Calu3 (cell line): ENCODE data around the gene SLC52A3. TPM values are rescaled to one million over a fixed set of nuclear protein-coding genes. Genes with fewer than 3 reads are reported as not detected.
"Not testable (repeated sequence)": the region's sequence is repeated elsewhere in the genome, so short reads cannot be mapped to it uniquely, and the experiment has no call there.

Experiments
- BruUV-seq: library from RNA; stranded (reverse); fragments of 400-500 nt; replicated peaks from 2 replicates; lab custom pipeline; 2021; lab: Mats Ljungman, UMichigan
- CTCF ChIA-PET: fragments of 300-600 bp; sonication (Branson Sonifier 250); formaldehyde crosslinking; loops from one replicate; lab custom pipeline; 2022; ENCODE audit warnings: antibody characterized with exemption; lab: Charles Lee
- DNase-seq: peaks from one replicate; pipeline ENCODE4 v3.0.0; 2022
- H3K27ac Mint-ChIP-seq: one replicate; pipeline ENCODE4 v1.8.0; 2022; ENCODE audit warnings: mixed read lengths; ENCODE audit not compliant: unreplicated experiment
- H3K27me3 Mint-ChIP-seq: one replicate; pipeline ENCODE4 v1.8.0; 2022; ENCODE audit warnings: mixed read lengths; ENCODE audit not compliant: unreplicated experiment
- H3K36me3 Mint-ChIP-seq: one replicate; pipeline ENCODE4 v1.8.0; 2022; ENCODE audit warnings: mild to moderate bottlenecking, moderate library complexity, mixed read lengths; ENCODE audit not compliant: insufficient read depth, unreplicated experiment
- H3K4me1 Mint-ChIP-seq: one replicate; pipeline ENCODE4 v1.8.0; 2022; ENCODE audit warnings: mild to moderate bottlenecking, low read depth, mixed read lengths; ENCODE audit not compliant: unreplicated experiment
- H3K4me3 Mint-ChIP-seq: one replicate; pipeline ENCODE4 v1.8.0; 2022; ENCODE audit warnings: mild to moderate bottlenecking, low read depth, moderate library complexity, mixed read lengths; ENCODE audit not compliant: unreplicated experiment
- H3K9me3 Mint-ChIP-seq: one replicate; pipeline ENCODE4 v1.8.0; 2022; ENCODE audit warnings: low read depth, mixed read lengths; ENCODE audit not compliant: unreplicated experiment
- intact Hi-C: fragments of 100-400 bp; cut with micrococcal nuclease; formaldehyde crosslinking; loops from one replicate; pipeline ENCODE4 v1.10.0; 2022; ENCODE audit not compliant: unreplicated experiment
- total RNA-seq: library from RNA; stranded (reverse); gene quantifications from 2 replicates; pipeline ENCODE4 v1.2.3, GENCODE V29; 2022
- TF ChIP-seq, protein P1 (sequence below): fragments of 200-600 bp; IDR thresholded peaks from one replicate; pipeline ENCODE4 v1.8.0; 2022; ENCODE audit warnings: antibody characterized with exemption; ENCODE audit not compliant: unreplicated experiment

The SLC52A3 gene
- total RNA-seq, 1 experiment from 2014 or later, result 11.1 TPM

- CTCF ChIA-PET, result no interaction called here
- Mint-ChIP-seq H3K4me3 (no peak overlapping the region), H3K27ac (no peak overlapping the region), H3K36me3 (no peaks in the 10 kb centered on the region), H3K27me3 (peaks cover 18% of the 10 kb centered on the region), H3K9me3 (peaks cover 7% of the 10 kb centered on the region), H3K4me1 (no peaks in the 10 kb centered on the region)
- intact Hi-C loops, result no loop called here
- DNase-seq, result no peak
- BruUV-seq, result no TSS peak
- TF ChIP-seq, protein P1, sequence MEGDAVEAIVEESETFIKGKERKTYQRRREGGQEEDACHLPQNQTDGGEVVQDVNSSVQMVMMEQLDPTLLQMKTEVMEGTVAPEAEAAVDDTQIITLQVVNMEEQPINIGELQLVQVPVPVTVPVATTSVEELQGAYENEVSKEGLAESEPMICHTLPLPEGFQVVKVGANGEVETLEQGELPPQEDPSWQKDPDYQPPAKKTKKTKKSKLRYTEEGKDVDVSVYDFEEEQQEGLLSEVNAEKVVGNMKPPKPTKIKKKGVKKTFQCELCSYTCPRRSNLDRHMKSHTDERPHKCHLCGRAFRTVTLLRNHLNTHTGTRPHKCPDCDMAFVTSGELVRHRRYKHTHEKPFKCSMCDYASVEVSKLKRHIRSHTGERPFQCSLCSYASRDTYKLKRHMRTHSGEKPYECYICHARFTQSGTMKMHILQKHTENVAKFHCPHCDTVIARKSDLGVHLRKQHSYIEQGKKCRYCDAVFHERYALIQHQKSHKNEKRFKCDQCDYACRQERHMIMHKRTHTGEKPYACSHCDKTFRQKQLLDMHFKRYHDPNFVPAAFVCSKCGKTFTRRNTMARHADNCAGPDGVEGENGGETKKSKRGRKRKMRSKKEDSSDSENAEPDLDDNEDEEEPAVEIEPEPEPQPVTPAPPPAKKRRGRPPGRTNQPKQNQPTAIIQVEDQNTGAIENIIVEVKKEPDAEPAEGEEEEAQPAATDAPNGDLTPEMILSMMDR, result no peak
These were observed 37.4 kb upstream of the SLC52A3 start for GRCh38 chr20:805713-806112.

DNA sequence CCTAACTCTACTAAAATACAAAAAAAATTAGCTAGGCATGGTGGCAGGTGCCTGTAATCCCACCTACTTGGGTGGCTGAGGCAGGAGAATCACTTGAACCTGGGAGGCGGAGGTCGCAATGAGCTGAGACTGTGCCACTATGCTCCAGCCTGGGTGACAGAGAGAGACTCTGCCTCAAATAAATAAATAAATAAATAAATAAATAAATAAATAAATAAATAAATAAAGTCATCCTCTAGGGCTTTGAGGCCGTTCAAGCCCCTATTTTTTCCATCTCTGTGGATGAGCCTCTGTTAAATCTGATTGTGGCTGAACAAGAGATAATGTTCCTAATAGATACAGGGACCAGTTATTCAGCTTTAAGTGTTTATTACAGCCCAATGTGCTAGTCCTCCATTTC, 33.4 kb upstream of the SLC52A3 start:
- Mint-ChIP-seq H3K36me3 (no peaks in the 10 kb centered on the region), H3K4me1 (no peaks in the 10 kb centered on the region), H3K4me3 (no peak overlapping the region), H3K27me3 (peaks cover 23% of the 10 kb centered on the region), H3K27ac (no peak overlapping the region), H3K9me3 (peaks cover 7% of the 10 kb centered on the region)
- TF ChIP-seq, protein P1, result no peak
- BruUV-seq, result no TSS peak
- CTCF ChIA-PET, result no interaction called here
- intact Hi-C loops, result no loop called here
- DNase-seq, result no peak

GRCh38 chr20:800026-800425, 31.7 kb upstream of the SLC52A3 start:
- H3K4me1 Mint-ChIP-seq, DNase-seq, H3K36me3 Mint-ChIP-seq, H3K4me3 Mint-ChIP-seq, intact Hi-C loops, CTCF ChIA-PET, H3K27ac Mint-ChIP-seq, H3K9me3 Mint-ChIP-seq, BruUV-seq: not testable (repeated sequence)
- H3K27me3 Mint-ChIP-seq, result peaks cover 23% of the 10 kb centered on the region

DNA sequence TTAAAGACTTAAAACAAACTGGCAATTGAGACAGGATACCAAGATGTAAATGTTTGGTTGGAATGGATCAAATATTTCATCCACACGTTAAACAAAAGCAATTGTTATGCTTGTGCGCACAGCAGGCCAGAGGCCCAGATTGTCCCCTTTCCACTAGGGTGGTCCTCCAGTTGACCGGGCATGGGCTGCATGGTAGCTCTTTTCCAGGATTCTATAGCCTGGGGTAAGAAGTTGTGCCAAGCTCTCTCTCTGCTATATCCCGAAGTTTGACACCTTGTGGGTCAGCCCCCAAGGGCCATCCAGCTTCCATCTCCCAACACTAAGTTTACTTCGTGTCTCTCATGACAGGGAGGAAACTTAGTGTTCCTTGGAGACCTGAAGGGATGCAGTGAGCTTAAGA, 30.4 kb upstream of the SLC52A3 start:
- H3K36me3 Mint-ChIP-seq, intact Hi-C loops, H3K4me1 Mint-ChIP-seq, BruUV-seq, H3K4me3 Mint-ChIP-seq, H3K9me3 Mint-ChIP-seq, DNase-seq, H3K27ac Mint-ChIP-seq: not testable (repeated sequence)
- CTCF ChIA-PET, result interaction anchor here (0.6 kb wide), 1 partner anchor 153 kb away, joined by 3 read pairs; no protein-coding TSS in a partner anchor
- H3K27me3 Mint-ChIP-seq, result peaks cover 35% of the 10 kb centered on the region

GRCh38 chr20:796921-797320, 28.6 kb upstream of the SLC52A3 start:
- TF ChIP-seq, protein P1, result no peak
- intact Hi-C loops, result no loop called here
- peaks cover 53% of the 10 kb centered on the region for H3K27me3 Mint-ChIP-seq

More at GRCh38 chr20:796921-797320, 28.6 kb upstream of the SLC52A3 start:
- CTCF ChIA-PET, result no interaction called here
- Mint-ChIP-seq H3K4me1 (no peaks in the 10 kb centered on the region), H3K9me3 (peaks cover 4% of the 10 kb centered on the region), H3K36me3 (no peaks in the 10 kb centered on the region), H3K27ac (no peak overlapping the region), H3K4me3 (no peak overlapping the region)
- no peak for DNase-seq
- BruUV-seq, result no TSS peak
